Frontal cortex (tissue), 4 donors: ENCODE results near the gene TLE4. TPM values are rescaled to one million over a fixed set of nuclear protein-coding genes. Genes with fewer than 3 reads are reported as not detected.

ENCODE experiments used
- DNase-seq, 2 donors: peaks; one replicate each; pipeline ENCODE4 v3.0.0; 2012; ENCODE audit warnings: low spot score in 2 of 2
- FAIRE-seq: peaks from 2 replicates; lab custom pipeline; 2012; peaks lifted over from hg19 to GRCh38; lab: Jason Lieb, UNC
- total RNA-seq: library from RNA; depleted of rRNA; stranded (reverse); fragments of >200 nt; gene quantifications from one replicate; pipeline ENCODE4 v1.2.3, GENCODE V29; 2014
- donor health status: control.
- donor health status: control.
- donor health status: control.

Gene TLE4
- total RNA-seq, 1 donor from 2014 or later, result 65.2 TPM

GRCh38 chr9:79658926-79659325 is 87.2 kb downstream of the TLE4 start:
- FAIRE-seq (no peak), DNase-seq (no peak)

- no peak for FAIRE-seq
- no peak for DNase-seq
These were observed 88.8 kb downstream of the TLE4 start for GRCh38 chr9:79660615-79661014.

- DNase-seq, result no peak
These were observed 89.5 kb downstream of the TLE4 start for GRCh38 chr9:79661279-79661678.

GRCh38 chr9:79661886-79662536 is 90.2 kb downstream of the TLE4 start:
- no peak for DNase-seq

More at GRCh38 chr9:79661279-79661678, 89.5 kb downstream of the TLE4 start:
- no peak for FAIRE-seq

GRCh38 chr9:79662537-79662956 is 90.8 kb downstream of the TLE4 start:
- DNase-seq (no peak), FAIRE-seq (no peak)

More at GRCh38 chr9:79661886-79662536, 90.2 kb downstream of the TLE4 start:
- no peak for FAIRE-seq

- DNase-seq (no peak), FAIRE-seq (no peak)
These were observed 91.5 kb downstream of the TLE4 start for GRCh38 chr9:79663300-79663699.

GRCh38 chr9:79663878-79664277 is 92.1 kb downstream of the TLE4 start:
- FAIRE-seq, result no peak
- DNase-seq, result no peak

GRCh38 chr9:79664375-79664831 is 92.6 kb downstream of the TLE4 start:
- FAIRE-seq (no peak), DNase-seq (no peak)

GRCh38 chr9:79665369-79665768 is 93.6 kb downstream of the TLE4 start:
- DNase-seq (no peak), FAIRE-seq (no peak)

GRCh38 chr9:79665931-79666330 is 94.2 kb downstream of the TLE4 start:
- FAIRE-seq (no peak), DNase-seq (no peak)

GRCh38 chr9:79667120-79667519 is 95.4 kb downstream of the TLE4 start:
- FAIRE-seq (no peak), DNase-seq (no peak)

- DNase-seq, result no peak
- no peak for FAIRE-seq
These were observed 96.2 kb downstream of the TLE4 start for GRCh38 chr9:79667817-79668436.

GRCh38 chr9:79668956-79669355 is 97.2 kb downstream of the TLE4 start:
- FAIRE-seq, result no peak
- DNase-seq, result no peak

- FAIRE-seq (no peak), DNase-seq (no peak)
These were observed 98.7 kb downstream of the TLE4 start for GRCh38 chr9:79670269-79670961.

GRCh38 chr9:79671558-79671957 is 99.8 kb downstream of the TLE4 start:
- DNase-seq, result no peak
- FAIRE-seq, result no peak

GRCh38 chr9:79672236-79672635 is 100.5 kb downstream of the TLE4 start:
- no peak for FAIRE-seq

GRCh38 chr9:79672891-79673290 is 101.1 kb downstream of the TLE4 start:
- FAIRE-seq (no peak), DNase-seq (no peak)

More at GRCh38 chr9:79672236-79672635, 100.5 kb downstream of the TLE4 start:
- DNase-seq, result no peak

GRCh38 chr9:79673614-79674013 is 101.8 kb downstream of the TLE4 start:
- no peak for FAIRE-seq

GRCh38 chr9:79674052-79674777 is 102.5 kb downstream of the TLE4 start:
- FAIRE-seq, result no peak
- no peak for DNase-seq

More at GRCh38 chr9:79673614-79674013, 101.8 kb downstream of the TLE4 start:
- no peak for DNase-seq

GRCh38 chr9:79681576-79681975 is 109.8 kb downstream of the TLE4 start:
- DNase-seq, result no peak
- no peak for FAIRE-seq
